ENCODE data around the gene SLC5A12.

The SLC5A12 gene

GRCh38 chr11:26719289-26719973 is 2.4 kb downstream of the SLC5A12 start:
- DNase-seq (ENCODE audit: low spot score), result no peak

GRCh38 chr11:26717771-26718170 is 4.1 kb downstream of the SLC5A12 start:
- no peak for DNase-seq (ENCODE audit: low spot score)

GRCh38 chr11:26715133-26715532 is 6.7 kb downstream of the SLC5A12 start:
- no peak for DNase-seq (ENCODE audit: low spot score)

- no peak for DNase-seq (ENCODE audit: low spot score)
Measured at GRCh38 chr11:26712497-26712896, 9.4 kb downstream of the SLC5A12 start.

- DNase-seq (ENCODE audit: low spot score), result no peak
Measured at GRCh38 chr11:26710489-26710888, 11.4 kb downstream of the SLC5A12 start.

GRCh38 chr11:26708736-26709456 is 13.0 kb downstream of the SLC5A12 start:
- DNase-seq (ENCODE audit: low spot score), result no peak

GRCh38 chr11:26706181-26706580 is 15.7 kb downstream of the SLC5A12 start:
- DNase-seq (ENCODE audit: low spot score), result no peak

- no peak for DNase-seq (ENCODE audit: low spot score)
Measured at GRCh38 chr11:26704249-26704648, 17.6 kb downstream of the SLC5A12 start.

GRCh38 chr11:26703411-26704191 is 18.3 kb downstream of the SLC5A12 start:
- DNase-seq (ENCODE audit: low spot score), result no peak

- DNase-seq (ENCODE audit: low spot score), result no peak
Measured at GRCh38 chr11:26702406-26702805, 19.5 kb downstream of the SLC5A12 start.

- no peak for DNase-seq (ENCODE audit: low spot score)
Measured at GRCh38 chr11:26700574-26701235, 21.2 kb downstream of the SLC5A12 start.

- DNase-seq (ENCODE audit: low spot score), result no peak
Measured at GRCh38 chr11:26698224-26698623, 23.6 kb downstream of the SLC5A12 start.

- no peak for DNase-seq (ENCODE audit: low spot score)
Measured at GRCh38 chr11:26696330-26696729, 25.5 kb downstream of the SLC5A12 start.

- no peak for DNase-seq (ENCODE audit: low spot score)
Measured at GRCh38 chr11:26688701-26689100, 33.2 kb downstream of the SLC5A12 start.

GRCh38 chr11:26687351-26687750 is 34.5 kb downstream of the SLC5A12 start:
- DNase-seq (ENCODE audit: low spot score), result no peak

GRCh38 chr11:26677566-26677965 is 44.3 kb downstream of the SLC5A12 start:
- DNase-seq (ENCODE audit: low spot score), result no peak

- no peak for DNase-seq (ENCODE audit: low spot score)
Measured at GRCh38 chr11:26676641-26677040, 45.2 kb downstream of the SLC5A12 start.

GRCh38 chr11:26675233-26675928 is 46.5 kb downstream of the SLC5A12 start:
- no peak for DNase-seq (ENCODE audit: low spot score)

GRCh38 chr11:26665946-26666345 is 55.9 kb downstream of the SLC5A12 start:
- DNase-seq (ENCODE audit: low spot score), result no peak

- no peak for DNase-seq (ENCODE audit: low spot score)
Measured at GRCh38 chr11:26665036-26665435, 56.8 kb downstream of the SLC5A12 start.

- DNase-seq (ENCODE audit: low spot score), result no peak
Measured at GRCh38 chr11:26662916-26663315, 58.9 kb downstream of the SLC5A12 start.

- DNase-seq (ENCODE audit: low spot score), result no peak
Measured at GRCh38 chr11:26655287-26655686, 66.6 kb downstream of the SLC5A12 start.
